ENCODE data around the gene TTC27. TPM values are rescaled to one million over a fixed set of nuclear protein-coding genes. Genes with fewer than 3 reads are reported as not detected.

The TTC27 gene
- total and polyA plus RNA-seq, 4 donors = 3.5 to 13.5 (median 6.3) TPM

DNA sequence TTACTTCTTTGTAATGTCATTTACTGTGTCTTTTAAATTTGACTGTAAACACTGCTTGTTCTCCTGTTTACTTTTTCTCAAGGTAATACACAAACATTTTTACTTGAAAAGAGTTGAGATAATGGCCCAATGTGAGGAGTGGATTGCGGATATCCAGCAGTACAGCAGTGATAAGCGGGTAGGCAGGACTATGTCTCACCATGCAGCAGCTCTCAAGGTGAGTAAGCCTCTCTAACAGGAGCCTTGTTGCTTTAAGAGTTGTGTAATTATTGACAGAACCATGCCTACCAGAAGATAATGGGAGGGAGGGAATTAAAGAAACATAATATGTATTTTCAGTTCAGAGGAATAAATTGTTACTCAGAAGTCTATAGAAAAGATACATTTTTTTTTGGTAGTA, 16.5 kb upstream of the TTC27 start:
- no peaks in the 10 kb centered on the region for H3K27me3 ChIP-seq (ENCODE audit: control insufficient read depth in 4 of 4, insufficient read depth in 4 of 4, low read length in 3 of 4)
- peaks cover 13 to 55% (median 28%) of the 10 kb centered on the region in 4 donors for H3K36me3 ChIP-seq (ENCODE audit: control insufficient read depth in 4 of 4, insufficient read depth in 3 of 4, low read depth in 1 of 4, low read length in 3 of 4)
- no peak overlapping the region for H3K27ac ChIP-seq (ENCODE audit: low read depth in 1 of 2, low read length in 2 of 2)

DNA sequence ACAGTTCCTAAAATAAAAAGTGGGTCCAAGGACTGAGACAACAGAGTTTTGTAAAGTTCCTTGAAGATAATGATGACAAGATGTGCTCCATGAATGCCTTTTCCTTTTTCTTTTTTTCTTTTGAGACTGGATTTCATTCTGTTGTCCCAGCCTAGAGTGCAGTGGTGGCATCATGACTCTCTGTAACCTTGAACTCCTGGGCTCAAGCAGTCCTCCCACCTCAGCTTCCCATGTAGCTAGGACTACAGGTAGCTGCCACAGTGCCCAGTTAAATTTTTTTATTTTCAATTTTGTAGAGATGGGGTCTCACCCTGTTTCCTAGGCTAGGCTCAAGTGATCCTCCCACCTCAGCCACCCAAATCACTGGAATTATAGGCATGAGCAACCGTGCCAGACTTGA, 16.1 kb upstream of the TTC27 start:
- TF ChIP-seq RXRA (IDR thresholded peaks at IDR 0.05) (no peak), RAD21 (IDR thresholded peaks at IDR 0.05) (no peak), FOXA1 (IDR thresholded peaks at IDR 0.05) (no peak), JUND (IDR thresholded peaks at IDR 0.05) (no peak)
- TF ChIP-seq, protein P1, sequence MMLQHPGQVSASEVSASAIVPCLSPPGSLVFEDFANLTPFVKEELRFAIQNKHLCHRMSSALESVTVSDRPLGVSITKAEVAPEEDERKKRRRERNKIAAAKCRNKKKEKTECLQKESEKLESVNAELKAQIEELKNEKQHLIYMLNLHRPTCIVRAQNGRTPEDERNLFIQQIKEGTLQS (IDR thresholded peaks at IDR 0.05) = no peak
- TF ChIP-seq, protein P2, sequence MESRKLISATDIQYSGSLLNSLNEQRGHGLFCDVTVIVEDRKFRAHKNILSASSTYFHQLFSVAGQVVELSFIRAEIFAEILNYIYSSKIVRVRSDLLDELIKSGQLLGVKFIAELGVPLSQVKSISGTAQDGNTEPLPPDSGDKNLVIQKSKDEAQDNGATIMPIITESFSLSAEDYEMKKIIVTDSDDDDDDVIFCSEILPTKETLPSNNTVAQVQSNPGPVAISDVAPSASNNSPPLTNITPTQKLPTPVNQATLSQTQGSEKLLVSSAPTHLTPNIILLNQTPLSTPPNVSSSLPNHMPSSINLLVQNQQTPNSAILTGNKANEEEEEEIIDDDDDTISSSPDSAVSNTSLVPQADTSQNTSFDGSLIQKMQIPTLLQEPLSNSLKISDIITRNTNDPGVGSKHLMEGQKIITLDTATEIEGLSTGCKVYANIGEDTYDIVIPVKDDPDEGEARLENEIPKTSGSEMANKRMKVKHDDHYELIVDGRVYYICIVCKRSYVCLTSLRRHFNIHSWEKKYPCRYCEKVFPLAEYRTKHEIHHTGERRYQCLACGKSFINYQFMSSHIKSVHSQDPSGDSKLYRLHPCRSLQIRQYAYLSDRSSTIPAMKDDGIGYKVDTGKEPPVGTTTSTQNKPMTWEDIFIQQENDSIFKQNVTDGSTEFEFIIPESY (IDR thresholded peaks at IDR 0.05) = no peak
- 94% methylated on average over 1 of the region's 1 CpG for WGBS
- Histone ChIP-seq H3K9me3 (ENCODE audit: control insufficient read depth in 4 of 4, low read length in 3 of 4) (no peaks in the 10 kb centered on the region), H3K27ac (ENCODE audit: low read depth in 1 of 2, low read length in 2 of 2) (no peak overlapping the region), H3K36me3 (ENCODE audit: control insufficient read depth in 4 of 4, insufficient read depth in 3 of 4, low read depth in 1 of 4, low read length in 3 of 4) (peaks cover 13 to 55% (median 28%) of the 10 kb centered on the region in 4 donors), H3K9ac (ENCODE audit: low read depth in 1 of 2, low read length in 2 of 2) (no peak overlapping the region), H3K4me1 (ENCODE audit: control insufficient read depth in 4 of 4, insufficient read depth in 4 of 4, low read length in 3 of 4) (peaks cover 0 to 2% (median 0%) of the 10 kb centered on the region in 4 donors), H3K4me3 (ENCODE audit: low read depth in 1 of 3, low read length in 3 of 3) (no peak overlapping the region), H3K27me3 (ENCODE audit: control insufficient read depth in 4 of 4, insufficient read depth in 4 of 4, low read length in 3 of 4) (no peaks in the 10 kb centered on the region)
- no peak for DNase-seq (ENCODE audit: low spot score)

More for the DNA sequence above, 16.5 kb upstream of the TTC27 start:
- DNase-seq (ENCODE audit: low spot score) = no peak
- Histone ChIP-seq H3K4me3 (ENCODE audit: low read depth in 1 of 3, low read length in 3 of 3) (no peak overlapping the region), H3K4me1 (ENCODE audit: control insufficient read depth in 4 of 4, insufficient read depth in 4 of 4, low read length in 3 of 4) (peaks cover 0 to 2% (median 0%) of the 10 kb centered on the region in 4 donors), H3K9me3 (ENCODE audit: control insufficient read depth in 4 of 4, low read length in 3 of 4) (no peaks in the 10 kb centered on the region), H3K9ac (ENCODE audit: low read depth in 1 of 2, low read length in 2 of 2) (no peak overlapping the region)
- 93% methylated on average over 2 of the region's 2 CpGs for WGBS
- no peak for TF ChIP-seq FOXA2 (IDR thresholded peaks at IDR 0.05)

DNA sequence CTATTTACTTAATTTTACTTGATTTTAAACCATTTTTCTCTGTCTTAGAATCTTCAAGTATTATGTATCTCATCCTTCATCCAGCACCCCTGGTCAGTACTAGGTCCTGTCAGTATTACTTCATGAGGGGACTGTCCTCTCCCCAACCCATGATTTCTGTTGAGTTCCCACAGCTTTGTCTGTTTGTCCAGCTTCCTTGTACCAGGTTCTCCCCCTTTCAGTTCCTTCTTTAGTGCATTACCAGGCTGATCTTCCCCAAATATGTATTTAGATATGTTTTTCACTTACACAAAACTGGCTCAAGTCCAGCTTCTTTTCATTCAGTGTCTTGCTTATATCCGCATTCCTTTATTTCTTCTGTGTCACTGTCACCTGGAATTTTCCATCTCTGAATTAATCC, 13.8 kb upstream of the TTC27 start:
- H3K4me3 ChIP-seq (ENCODE audit: low read depth in 1 of 3, low read length in 3 of 3) = no peak overlapping the region
- no peak overlapping the region for H3K9ac ChIP-seq (ENCODE audit: low read depth in 1 of 2, low read length in 2 of 2)
- 96% methylated on average over 1 of the region's 1 CpG for WGBS
- H3K4me1 ChIP-seq (ENCODE audit: control insufficient read depth in 4 of 4, insufficient read depth in 4 of 4, low read length in 3 of 4) = peaks cover 4 to 5% (median 4%) of the 10 kb centered on the region in 4 donors
- no peak overlapping the region for H3K27ac ChIP-seq (ENCODE audit: low read depth in 1 of 2, low read length in 2 of 2)
- no peak for DNase-seq (ENCODE audit: low spot score)
- TF ChIP-seq YY1 (IDR thresholded peaks at IDR 0.05) (no peak), NR2F2 (IDR thresholded peaks at IDR 0.05) (no peak), JUND (IDR thresholded peaks at IDR 0.05) (no peak), GABPA (IDR thresholded peaks at IDR 0.05 in 1 of 2, conservative IDR thresholded peaks at IDR 0.05 in 1 of 2) (no peak), HNF4G (IDR thresholded peaks at IDR 0.05) (no peak), HNF4A (conservative IDR thresholded peaks at IDR 0.05) (no peak), RAD21 (IDR thresholded peaks at IDR 0.05) (no peak), SP1 (IDR thresholded peaks at IDR 0.05) (no peak), EGR1 (IDR thresholded peaks at IDR 0.05; ENCODE audit: low read depth in 2 of 2) (no peak), FOXA2 (IDR thresholded peaks at IDR 0.05) (no peak), FOXA1 (IDR thresholded peaks at IDR 0.05) (no peak), TAF1 (conservative IDR thresholded peaks at IDR 0.05) (no peak), RXRA (IDR thresholded peaks at IDR 0.05) (no peak)
- TF ChIP-seq, protein P2 (IDR thresholded peaks at IDR 0.05) = no peak
- TF ChIP-seq, protein P1 (IDR thresholded peaks at IDR 0.05) = no peak
- TF ChIP-seq, protein P3, sequence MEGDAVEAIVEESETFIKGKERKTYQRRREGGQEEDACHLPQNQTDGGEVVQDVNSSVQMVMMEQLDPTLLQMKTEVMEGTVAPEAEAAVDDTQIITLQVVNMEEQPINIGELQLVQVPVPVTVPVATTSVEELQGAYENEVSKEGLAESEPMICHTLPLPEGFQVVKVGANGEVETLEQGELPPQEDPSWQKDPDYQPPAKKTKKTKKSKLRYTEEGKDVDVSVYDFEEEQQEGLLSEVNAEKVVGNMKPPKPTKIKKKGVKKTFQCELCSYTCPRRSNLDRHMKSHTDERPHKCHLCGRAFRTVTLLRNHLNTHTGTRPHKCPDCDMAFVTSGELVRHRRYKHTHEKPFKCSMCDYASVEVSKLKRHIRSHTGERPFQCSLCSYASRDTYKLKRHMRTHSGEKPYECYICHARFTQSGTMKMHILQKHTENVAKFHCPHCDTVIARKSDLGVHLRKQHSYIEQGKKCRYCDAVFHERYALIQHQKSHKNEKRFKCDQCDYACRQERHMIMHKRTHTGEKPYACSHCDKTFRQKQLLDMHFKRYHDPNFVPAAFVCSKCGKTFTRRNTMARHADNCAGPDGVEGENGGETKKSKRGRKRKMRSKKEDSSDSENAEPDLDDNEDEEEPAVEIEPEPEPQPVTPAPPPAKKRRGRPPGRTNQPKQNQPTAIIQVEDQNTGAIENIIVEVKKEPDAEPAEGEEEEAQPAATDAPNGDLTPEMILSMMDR (IDR thresholded peaks at IDR 0.05; ENCODE audit: low read depth, low read length, missing input control) = no peak
- TF ChIP-seq, protein P4, sequence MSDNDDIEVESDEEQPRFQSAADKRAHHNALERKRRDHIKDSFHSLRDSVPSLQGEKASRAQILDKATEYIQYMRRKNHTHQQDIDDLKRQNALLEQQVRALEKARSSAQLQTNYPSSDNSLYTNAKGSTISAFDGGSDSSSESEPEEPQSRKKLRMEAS (IDR thresholded peaks at IDR 0.05) = no peak
- H3K36me3 ChIP-seq (ENCODE audit: control insufficient read depth in 4 of 4, insufficient read depth in 3 of 4, low read depth in 1 of 4, low read length in 3 of 4) = peaks cover 19 to 50% (median 30%) of the 10 kb centered on the region in 4 donors
- H3K9me3 ChIP-seq (ENCODE audit: control insufficient read depth in 4 of 4, low read length in 3 of 4) = no peaks in the 10 kb centered on the region
- no peaks in the 10 kb centered on the region for H3K27me3 ChIP-seq (ENCODE audit: control insufficient read depth in 4 of 4, insufficient read depth in 4 of 4, low read length in 3 of 4)

Measured in liver (tissue), 9 donors.